ENCODE data around the gene VPS37D. TPM values are rescaled to one million over a fixed set of nuclear protein-coding genes. Genes with fewer than 3 reads are reported as not detected.
A peak's percentile ranks its signal among the peaks of the same experiment; 100 is the strongest.
"Not testable (repeated sequence)": the region's sequence is repeated elsewhere in the genome, so short reads cannot be mapped to it uniquely, and the experiment has no call there.

VPS37D gene
- total RNA-seq, 1 experiment from 2014 or later = 6.4 TPM

GRCh38 chr7:73717991-73718405, 50.4 kb downstream of the VPS37D start:
- Histone ChIP-seq H3K4me3 (ENCODE audit: insufficient read depth, low read depth, low read length) (no peak overlapping the region), H3K36me3 (replicated peaks; ENCODE audit: control insufficient read depth, insufficient read depth, low read length) (no peaks in the 10 kb centered on the region), H3K27me3 (ENCODE audit: control insufficient read depth, insufficient read depth, low read length) (peaks cover 16% of the 10 kb centered on the region)
- DNase-seq = no peak

GRCh38 chr7:73718438-73718881, 50.8 kb downstream of the VPS37D start:
- H3K27me3 ChIP-seq (ENCODE audit: control insufficient read depth, insufficient read depth, low read length) = peaks cover 16% of the 10 kb centered on the region
- no peak for DNase-seq
- H3K36me3 ChIP-seq (replicated peaks; ENCODE audit: control insufficient read depth, insufficient read depth, low read length) = no peaks in the 10 kb centered on the region
- peak overlapping the region; percentile 70 for H3K4me3 ChIP-seq (ENCODE audit: insufficient read depth, low read depth, low read length)

DNA sequence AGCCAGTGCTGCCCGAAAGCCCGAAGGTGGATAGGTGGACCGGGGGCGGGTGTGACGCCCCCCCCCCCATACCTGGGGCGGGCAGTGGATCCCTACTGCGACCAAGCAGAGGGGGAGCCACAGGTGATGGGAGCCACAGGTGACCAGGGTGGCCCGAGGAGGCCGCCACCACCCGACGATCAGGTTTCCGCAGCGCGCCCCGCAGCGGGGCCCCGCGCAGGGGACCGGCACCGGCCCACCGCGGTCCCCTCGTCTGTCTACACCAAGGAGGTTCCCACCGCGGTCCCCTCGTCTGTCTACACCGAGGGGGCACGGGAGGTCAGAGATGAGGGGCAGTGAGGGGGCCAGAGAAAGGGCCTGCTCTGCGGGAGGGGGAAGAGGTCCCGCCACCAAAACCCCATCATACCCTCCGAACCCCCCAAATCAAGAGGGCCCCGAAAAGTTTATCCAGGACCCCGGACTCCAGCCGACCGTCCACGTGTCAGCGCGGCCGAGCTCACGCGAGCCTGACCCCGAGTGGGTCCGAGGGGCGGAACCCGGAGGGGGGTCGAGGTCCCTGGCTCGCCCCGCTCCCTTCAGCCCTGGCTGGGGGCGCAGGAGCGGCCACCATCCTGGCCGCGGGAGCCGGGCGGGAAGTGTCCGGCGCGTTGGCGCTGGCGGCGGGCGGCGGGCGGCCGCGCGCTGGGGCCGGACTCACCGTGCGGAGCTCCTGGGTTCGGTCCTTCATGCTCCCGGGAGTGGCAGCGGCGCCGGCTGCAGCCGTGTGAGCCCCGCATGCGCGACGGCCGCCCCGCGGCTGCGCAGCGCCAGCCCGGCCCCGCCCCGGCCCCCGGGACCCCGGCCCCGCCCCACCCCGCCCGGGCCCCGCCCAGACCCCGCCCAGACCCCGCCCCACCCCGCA, 51.5 kb downstream of the VPS37D start, which contains the start of gene STX1A:
Gene STX1A (minus strand): TSS at position 765 of the 901 bp plus-strand sequence. CDS start 38 bp downstream, at position 727.
- H3K27me3 ChIP-seq (ENCODE audit: control insufficient read depth, insufficient read depth, low read length) = peaks cover 16% of the 10 kb centered on the region
- H3K4me3 ChIP-seq (ENCODE audit: insufficient read depth, low read depth, low read length) = peak within 1 kb of the TSS; percentile 70
- H3K36me3 ChIP-seq (replicated peaks; ENCODE audit: control insufficient read depth, insufficient read depth, low read length) = no peaks in the 10 kb centered on the region
- peak; percentile 99 for DNase-seq

GRCh38 chr7:73719806-73720169, 52.2 kb downstream of the VPS37D start:
- Histone ChIP-seq H3K4me3 (ENCODE audit: insufficient read depth, low read depth, low read length) (peak overlapping the region; percentile 38), H3K27me3 (ENCODE audit: control insufficient read depth, insufficient read depth, low read length) (peaks cover 16% of the 10 kb centered on the region), H3K36me3 (replicated peaks; ENCODE audit: control insufficient read depth, insufficient read depth, low read length) (no peaks in the 10 kb centered on the region)
- DNase-seq = no peak

GRCh38 chr7:73720443-73720842, 52.8 kb downstream of the VPS37D start:
- not testable (repeated sequence) for H3K36me3 ChIP-seq (replicated peaks; ENCODE audit: control insufficient read depth, insufficient read depth, low read length); H3K4me3 ChIP-seq (ENCODE audit: insufficient read depth, low read depth, low read length); DNase-seq
- peaks cover 16% of the 10 kb centered on the region for H3K27me3 ChIP-seq (ENCODE audit: control insufficient read depth, insufficient read depth, low read length)

- DNase-seq = peak; percentile 7
- H3K27me3 ChIP-seq (ENCODE audit: control insufficient read depth, insufficient read depth, low read length) = peaks cover 16% of the 10 kb centered on the region
- H3K36me3 ChIP-seq (replicated peaks; ENCODE audit: control insufficient read depth, insufficient read depth, low read length) = no peaks in the 10 kb centered on the region
- no peak overlapping the region for H3K4me3 ChIP-seq (ENCODE audit: insufficient read depth, low read depth, low read length)
Observed at GRCh38 chr7:73721377-73721817, 53.8 kb downstream of the VPS37D start.

Other genes starting within 250 kb of the VPS37D start
- gene FZD9, start 234.1 kb upstream of the VPS37D start, total RNA-seq (2014; rRNA removed; shearing (Covaris generic)) = 4.1 and 6.1 TPM in 2 replicates
- 44.6 and 57.9 TPM in 2 replicates for gene BAZ1B, start 145.5 kb upstream of the VPS37D start, total RNA-seq (2014; rRNA removed; shearing (Covaris generic))
- gene BCL7B, start 110.1 kb upstream of the VPS37D start, total RNA-seq (2014; rRNA removed; shearing (Covaris generic)) = 18.7 and 23.3 TPM in 2 replicates
- 34.5 and 52.3 TPM in 2 replicates for gene TBL2, start 89.3 kb upstream of the VPS37D start, total RNA-seq (2014; rRNA removed; shearing (Covaris generic))
- gene MLXIPL, start 43.3 kb upstream of the VPS37D start, total RNA-seq (2014; rRNA removed; shearing (Covaris generic)) = 0.63 and 0.73 TPM in 2 replicates
- gene DNAJC30, start 15.6 kb downstream of the VPS37D start, total RNA-seq (2014; rRNA removed; shearing (Covaris generic)) = 2.4 and 2.7 TPM in 2 replicates
- gene BUD23, start 15.8 kb downstream of the VPS37D start, total RNA-seq (2014; rRNA removed; shearing (Covaris generic)) = 39.3 and 48.0 TPM in 2 replicates
- gene STX1A, start 51.8 kb downstream of the VPS37D start, total RNA-seq (2014; rRNA removed; shearing (Covaris generic)) = 16.8 and 19.4 TPM in 2 replicates
- 21.2 and 25.7 TPM in 2 replicates for gene ABHD11, start 71.0 kb downstream of the VPS37D start, total RNA-seq (2014; rRNA removed; shearing (Covaris generic))
- gene CLDN3, start 102.4 kb downstream of the VPS37D start, total RNA-seq (2014; rRNA removed; shearing (Covaris generic)) = 3.3 and 5.9 TPM in 2 replicates
- gene CLDN4, start 163.2 kb downstream of the VPS37D start, total RNA-seq (2014; rRNA removed; shearing (Covaris generic)) = 2.0 and 2.1 TPM in 2 replicates
- 1.9 and 7.4 TPM in 2 replicates for gene METTL27, start 174.7 kb downstream of the VPS37D start, total RNA-seq (2014; rRNA removed; shearing (Covaris generic))
- not detected in 2 replicates for gene TMEM270, start 193.3 kb downstream of the VPS37D start, total RNA-seq (2014; rRNA removed; shearing (Covaris generic))

All from H7 (cell line).